Prostate gland (tissue), 2 donors: Measurements from ENCODE around the gene OR1B1. TPM values are rescaled to one million over a fixed set of nuclear protein-coding genes. Genes with fewer than 3 reads are reported as not detected.

Source experiments
- DNase-seq: peaks from one replicate; pipeline ENCODE4 v3.0.0-alpha.2; 2019; ENCODE audit warnings: low spot score
- H3K27ac ChIP-seq, 2 donors: fragments of 200-600 bp; sonication (generic); 2 replicates each; pipeline ENCODE4 v1.5.1; 2017 to 2019
- H3K27me3 ChIP-seq: fragments of 200-600 bp; sonication (generic); replicated peaks from 2 replicates; pipeline ENCODE4 v1.5.1; 2019; ENCODE audit not compliant: insufficient read depth
- H3K36me3 ChIP-seq, 2 donors: fragments of 200-600 bp; sonication (generic); 1 replicate in 1 of 2; 2 replicates in 1 of 2; pipeline versions ENCODE4 v1.5.1 to v1.8.1; 2017 to 2019
- H3K4me1 ChIP-seq: fragments of 200-600 bp; sonication (generic); replicated peaks from 2 replicates; pipeline ENCODE4 v1.5.1; 2019
- H3K4me3 ChIP-seq, 2 donors: fragments of 200-600 bp; sonication (generic); 2 replicates each; pipeline ENCODE4 v1.5.1; 2017 to 2019
- H3K9me3 ChIP-seq: fragments of 200-600 bp; sonication (generic); 2 replicates; pipeline ENCODE4 v1.5.1; 2017
- POLR2A ChIP-seq: fragments of 450-650 bp; IDR thresholded peaks from one replicate; pipeline ENCODE4 v1.6.1; 2016; ENCODE audit warnings: antibody characterized with exemption, mild to moderate bottlenecking
- POLR2AphosphoS5 ChIP-seq: sonication (generic); formaldehyde crosslinking; IDR thresholded peaks from one replicate; pipeline ENCODE4 v1.6.1; 2017; ENCODE audit warnings: antibody characterized with exemption
- WGBS: methylation state at CpG from one replicate; pipeline ENCODE4 v1.1.5; 2018; 5-methylcytosine and 5-hydroxymethylcytosine counted together
- intact Hi-C: fragments of 100-400 bp; cut with DNase I; formaldehyde crosslinking; loops from one replicate; pipeline ENCODE4 v1.14.2; 2022
- total RNA-seq, 2 donors: library from RNA; depleted of rRNA; stranded (reverse); fragments of >200 nt; gene quantifications; one replicate each; pipeline ENCODE4 v1.1.0, GENCODE V29; 2016
- TF ChIP-seq, protein P1 (sequence below), 4 experiments: fragments of 200-600 bp in 2 of 4; fragments of 450-650 bp in 2 of 4; sonication (generic) in 2 of 4; IDR thresholded peaks; 1 replicate in 3 of 4; 2 replicates in 1 of 4; pipeline ENCODE4 v1.5.1; 2016 to 2019; ENCODE audit warnings: antibody characterized with exemption in 4 of 4, mild to moderate bottlenecking in 2 of 4, moderate library complexity in 2 of 4

The OR1B1 gene
- not detected for total RNA-seq

DNA sequence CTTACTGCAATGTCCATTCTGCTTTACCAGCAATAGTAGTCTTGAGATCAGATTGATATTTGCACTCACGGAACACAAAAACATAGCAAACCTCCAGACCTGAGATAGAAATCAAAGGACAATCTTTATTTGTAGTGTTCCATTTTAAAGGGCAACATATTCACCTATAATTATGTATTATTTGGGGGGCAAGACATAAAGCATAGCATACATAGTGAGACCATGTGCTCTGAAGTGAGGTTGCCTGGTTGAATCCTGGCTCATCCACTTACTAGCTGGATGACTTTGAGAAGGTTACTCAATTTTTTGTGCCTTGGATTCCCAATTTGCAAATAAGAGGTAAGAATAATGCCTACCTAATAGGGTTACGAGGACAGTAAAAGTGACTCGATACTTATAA lies at the start of gene OR1B1:
TSS of gene OR1B1 (minus strand) at position 101 of the 400 bp plus-strand sequence.
- WGBS: 86% methylated on average over 3 of the region's 3 CpGs
- no peaks in the 10 kb centered on the region for H3K36me3 ChIP-seq
- H3K4me3 ChIP-seq: no peak within 1 kb of the TSS
- no peaks in the 10 kb centered on the region for H3K27me3 ChIP-seq
- no peak within 1 kb of the TSS for H3K27ac ChIP-seq
- TF ChIP-seq POLR2AphosphoS5 (no peak), POLR2A (no peak)
- TF ChIP-seq, protein P1, sequence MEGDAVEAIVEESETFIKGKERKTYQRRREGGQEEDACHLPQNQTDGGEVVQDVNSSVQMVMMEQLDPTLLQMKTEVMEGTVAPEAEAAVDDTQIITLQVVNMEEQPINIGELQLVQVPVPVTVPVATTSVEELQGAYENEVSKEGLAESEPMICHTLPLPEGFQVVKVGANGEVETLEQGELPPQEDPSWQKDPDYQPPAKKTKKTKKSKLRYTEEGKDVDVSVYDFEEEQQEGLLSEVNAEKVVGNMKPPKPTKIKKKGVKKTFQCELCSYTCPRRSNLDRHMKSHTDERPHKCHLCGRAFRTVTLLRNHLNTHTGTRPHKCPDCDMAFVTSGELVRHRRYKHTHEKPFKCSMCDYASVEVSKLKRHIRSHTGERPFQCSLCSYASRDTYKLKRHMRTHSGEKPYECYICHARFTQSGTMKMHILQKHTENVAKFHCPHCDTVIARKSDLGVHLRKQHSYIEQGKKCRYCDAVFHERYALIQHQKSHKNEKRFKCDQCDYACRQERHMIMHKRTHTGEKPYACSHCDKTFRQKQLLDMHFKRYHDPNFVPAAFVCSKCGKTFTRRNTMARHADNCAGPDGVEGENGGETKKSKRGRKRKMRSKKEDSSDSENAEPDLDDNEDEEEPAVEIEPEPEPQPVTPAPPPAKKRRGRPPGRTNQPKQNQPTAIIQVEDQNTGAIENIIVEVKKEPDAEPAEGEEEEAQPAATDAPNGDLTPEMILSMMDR (IDR thresholded peaks at IDR 0.05): no peak
- intact Hi-C loops: no loop called here
- no peaks in the 10 kb centered on the region for H3K4me1 ChIP-seq
- DNase-seq: no peak
- H3K9me3 ChIP-seq: no peaks in the 10 kb centered on the region

DNA sequence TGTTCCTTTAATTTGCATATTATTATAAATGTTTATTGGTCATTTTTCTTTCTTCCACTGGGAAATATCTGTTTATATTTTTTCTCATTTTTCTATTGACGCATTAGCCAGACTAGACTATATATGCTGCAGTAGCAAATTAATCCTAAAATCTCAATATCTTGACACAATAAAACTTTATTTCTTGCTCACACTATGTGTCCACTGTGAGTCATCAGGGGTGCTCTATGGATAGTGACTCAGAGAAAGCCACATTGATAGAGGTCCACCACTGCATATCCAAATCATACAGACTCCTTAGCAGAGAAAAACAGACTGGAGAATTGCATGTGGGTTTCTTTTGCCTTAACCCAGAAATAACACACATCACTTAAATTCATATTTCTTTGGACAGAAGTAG lies 38.3 kb upstream of the OR1B1 start:
- TF ChIP-seq, protein P1 (IDR thresholded peaks at IDR 0.05): no peak
- no peak for TF ChIP-seq POLR2A
- no peak for TF ChIP-seq POLR2AphosphoS5
- H3K4me3 ChIP-seq: no peak overlapping the region
- no peaks in the 10 kb centered on the region for H3K36me3 ChIP-seq
- WGBS: 100% methylated on average over 1 of the region's 1 CpG
- DNase-seq: no peak
- no peaks in the 10 kb centered on the region for H3K4me1 ChIP-seq
- intact Hi-C loops: no loop called here
- H3K27me3 ChIP-seq: no peaks in the 10 kb centered on the region
- H3K27ac ChIP-seq: no peak overlapping the region
- no peaks in the 10 kb centered on the region for H3K9me3 ChIP-seq

DNA sequence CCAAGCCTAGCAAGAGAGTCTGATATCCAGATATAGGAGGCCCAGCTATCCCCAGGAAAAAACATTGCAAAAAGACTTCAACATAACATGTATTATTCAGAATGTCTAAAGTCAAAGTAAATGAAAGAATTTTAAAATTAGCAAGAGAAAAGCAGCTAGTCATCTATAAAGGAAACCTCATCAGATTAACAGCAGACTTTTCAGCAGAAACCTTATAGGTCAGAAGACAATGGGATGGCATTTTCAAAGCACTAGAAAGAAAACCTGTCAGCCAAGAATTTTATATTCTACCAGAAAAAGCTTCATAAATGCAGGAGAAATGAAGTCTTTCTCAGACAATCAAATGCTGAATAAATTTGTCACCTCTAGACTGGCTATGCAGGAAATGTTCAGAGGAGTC lies 27.4 kb upstream of the OR1B1 start:
- H3K4me1 ChIP-seq: no peaks in the 10 kb centered on the region
- no peak overlapping the region for H3K4me3 ChIP-seq
- H3K27me3 ChIP-seq: no peaks in the 10 kb centered on the region
- TF ChIP-seq POLR2A: no peak
- no peaks in the 10 kb centered on the region for H3K36me3 ChIP-seq
- no peaks in the 10 kb centered on the region for H3K9me3 ChIP-seq
- H3K27ac ChIP-seq: no peak overlapping the region
- DNase-seq: no peak
- intact Hi-C loops: no loop called here

DNA sequence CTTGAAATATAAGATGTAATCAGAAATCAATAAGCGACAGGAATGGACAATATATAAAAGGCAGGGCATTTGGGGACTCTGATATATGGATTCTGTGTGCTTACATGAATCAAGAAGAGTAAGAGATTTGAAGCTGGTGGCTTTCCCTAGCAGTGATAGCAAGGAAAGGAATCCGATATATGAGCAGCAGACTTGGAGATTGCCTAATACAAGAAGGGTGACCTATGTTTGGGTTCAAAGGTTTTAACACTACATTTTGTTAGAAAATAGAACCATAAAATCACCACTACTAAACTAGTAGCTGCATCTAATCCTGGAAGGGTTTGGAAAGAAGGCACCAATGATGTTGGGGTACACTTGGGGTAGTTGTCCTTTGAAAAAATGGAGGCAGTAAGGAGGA lies 15.1 kb upstream of the OR1B1 start:
- no peak for DNase-seq
- H3K27me3 ChIP-seq: no peaks in the 10 kb centered on the region
- no peak overlapping the region for H3K27ac ChIP-seq
- WGBS: 90% methylated on average over 2 of the region's 2 CpGs
- H3K9me3 ChIP-seq: no peaks in the 10 kb centered on the region
- intact Hi-C loops: no loop called here
- no peaks in the 10 kb centered on the region for H3K4me1 ChIP-seq
- H3K4me3 ChIP-seq: no peak overlapping the region
- no peak for TF ChIP-seq POLR2AphosphoS5
- TF ChIP-seq POLR2A: no peak
- TF ChIP-seq, protein P1 (IDR thresholded peaks at IDR 0.05): no peak
- H3K36me3 ChIP-seq: no peaks in the 10 kb centered on the region

GRCh38 chr9:122661416-122661815 lies 4.0 kb upstream of the OR1B1 start, which contains the start of gene OR1L1:
Gene OR1L1 (plus strand): TSS chr9:122661716. CDS start chr9:122661716, 0 bp downstream.
- H3K27ac ChIP-seq: no peak within 1 kb of the TSS
- H3K27me3 ChIP-seq: no peaks in the 10 kb centered on the region
- DNase-seq: no peak
- no peaks in the 10 kb centered on the region for H3K9me3 ChIP-seq
- 77% methylated on average over 2 of the region's 2 CpGs for WGBS
- TF ChIP-seq POLR2AphosphoS5 (no peak), POLR2A (no peak)
- TF ChIP-seq, protein P1 (IDR thresholded peaks at IDR 0.05): no peak
- intact Hi-C loops: no loop called here
- H3K4me3 ChIP-seq: no peak within 1 kb of the TSS
- no peaks in the 10 kb centered on the region for H3K36me3 ChIP-seq
- H3K4me1 ChIP-seq: no peaks in the 10 kb centered on the region
